Mesenchymal stem cell (in vitro differentiated cells and primary cell): ENCODE results near the gene PDILT.
"Not testable (repeated sequence)": the region's sequence is repeated elsewhere in the genome, so short reads cannot be mapped to it uniquely, and the experiment has no call there.

Experiments used
- DNase-seq: peaks from one replicate; pipeline ENCODE4 v3.0.0-alpha.2; 2013
- H2AFZ ChIP-seq: one replicate; pipeline ENCODE4 v1.6.1; 2013; ENCODE audit warnings: low read depth, mild to moderate bottlenecking, control low read depth, inconsistent platforms, low read length, moderate library complexity
- H2AK5ac ChIP-seq: 2 replicates; pipeline ENCODE4 v1.6.1; 2013; ENCODE audit warnings: low read length, moderate library complexity, mild to moderate bottlenecking, inconsistent platforms; ENCODE audit not compliant: severe bottlenecking
- H2BK120ac ChIP-seq: one replicate; pipeline ENCODE4 v1.6.1; 2013; ENCODE audit warnings: low read depth, mild to moderate bottlenecking, inconsistent platforms, low read length, moderate library complexity
- H2BK12ac ChIP-seq, 2 experiments: one replicate each; pipeline ENCODE4 v1.6.1; 2013; ENCODE audit warnings: inconsistent platforms in 2 of 2, low read length in 2 of 2, mild to moderate bottlenecking in 2 of 2, moderate library complexity in 2 of 2, control low read depth in 1 of 2
- H2BK15ac ChIP-seq: one replicate; pipeline ENCODE4 v1.6.1; 2013; ENCODE audit warnings: mild to moderate bottlenecking, low read depth, inconsistent platforms; ENCODE audit not compliant: poor library complexity, severe bottlenecking
- H2BK5ac ChIP-seq: 2 replicates; pipeline ENCODE4 v1.6.1; 2013; ENCODE audit warnings: low read depth, mild to moderate bottlenecking, low read length, control low read depth, inconsistent platforms; ENCODE audit not compliant: poor library complexity, severe bottlenecking
- H3K14ac ChIP-seq, 2 experiments: one replicate each; pipeline ENCODE4 v1.6.1; 2013; ENCODE audit warnings: inconsistent platforms in 2 of 2, low read length in 2 of 2, control low read depth in 1 of 2, mild to moderate bottlenecking in 1 of 2, moderate library complexity in 1 of 2
- H3K18ac ChIP-seq, 2 experiments: one replicate each; pipeline ENCODE4 v1.6.1; 2013; ENCODE audit warnings: inconsistent platforms in 2 of 2, low read length in 2 of 2, control low read depth in 1 of 2, low read depth in 1 of 2, mild to moderate bottlenecking in 1 of 2
- H3K23ac ChIP-seq, 2 experiments: one replicate each; pipeline ENCODE4 v1.6.1; 2013; ENCODE audit warnings: inconsistent platforms in 2 of 2, low read length in 2 of 2, mild to moderate bottlenecking in 2 of 2, moderate library complexity in 2 of 2, control low read depth in 1 of 2
- H3K27ac ChIP-seq: 2 replicates; pipeline ENCODE4 v1.5.1; 2013; ENCODE audit warnings: mild to moderate bottlenecking, moderate library complexity, low read length, control low read depth, inconsistent platforms; ENCODE audit not compliant: poor library complexity, severe bottlenecking
- H3K27me3 ChIP-seq, 2 experiments: 2 replicates each; pipeline versions ENCODE4 v1.6.1 to v1.7.0; 2013; ENCODE audit warnings: low read length in 2 of 2, mild to moderate bottlenecking in 2 of 2, moderate library complexity in 2 of 2, control low read depth in 1 of 2, inconsistent platforms in 1 of 2; ENCODE audit not compliant: control insufficient read depth in 1 of 2, insufficient read depth in 1 of 2
- H3K36me3 ChIP-seq, 2 experiments: 2 replicates each; pipeline versions ENCODE4 v1.6.1 to v1.7.0; 2013; ENCODE audit warnings: low read length in 2 of 2, control low read depth in 1 of 2, inconsistent platforms in 1 of 2, low read depth in 1 of 2, mild to moderate bottlenecking in 1 of 2; ENCODE audit not compliant: insufficient read depth in 2 of 2, control insufficient read depth in 1 of 2
- H3K4ac ChIP-seq, 2 experiments: one replicate each; pipeline ENCODE4 v1.6.1; 2013; ENCODE audit warnings: inconsistent platforms in 2 of 2, low read length in 2 of 2, mild to moderate bottlenecking in 2 of 2, moderate library complexity in 2 of 2, control low read depth in 1 of 2, low read depth in 1 of 2
- H3K4me1 ChIP-seq: 2 replicates; pipeline ENCODE4 v1.6.1; 2013; ENCODE audit warnings: low read depth, low read length, control low read depth; ENCODE audit not compliant: control insufficient read depth, insufficient read depth
- H3K4me2 ChIP-seq: 2 replicates; pipeline ENCODE4 v1.6.1; 2013; ENCODE audit warnings: low read length, mild to moderate bottlenecking, inconsistent platforms; ENCODE audit not compliant: poor library complexity, severe bottlenecking
- H3K4me3 ChIP-seq, 2 experiments: 2 replicates each; pipeline versions ENCODE4 v1.5.1 to v1.7.0; 2013; ENCODE audit warnings: low read length in 2 of 2, mild to moderate bottlenecking in 2 of 2, control low read depth in 1 of 2, low read depth in 1 of 2; ENCODE audit not compliant: insufficient read depth in 1 of 2
- H3K79me1 ChIP-seq: replicated peaks from 2 replicates; pipeline ENCODE4 v1.6.1; 2013; ENCODE audit warnings: mild to moderate bottlenecking, control low read depth, low read length, inconsistent platforms; ENCODE audit not compliant: poor library complexity, severe bottlenecking
- H3K9ac ChIP-seq: 2 replicates; pipeline ENCODE4 v1.7.0; 2013; ENCODE audit warnings: mild to moderate bottlenecking, low read length, moderate library complexity
- H3K9me3 ChIP-seq: 2 replicates; pipeline ENCODE4 v1.7.0; 2013; ENCODE audit warnings: mild to moderate bottlenecking, low read length; ENCODE audit not compliant: control insufficient read depth
- H4K8ac ChIP-seq: one replicate; pipeline ENCODE4 v1.6.1; 2013; ENCODE audit warnings: inconsistent platforms, mild to moderate bottlenecking, low read length, moderate library complexity
- H4K91ac ChIP-seq: one replicate; pipeline ENCODE4 v1.6.1; 2013; ENCODE audit warnings: mild to moderate bottlenecking, low read length, inconsistent platforms
- WGBS: methylation state at CpG from one replicate; pipeline ENCODE4 v1.1.7; 2013; ENCODE audit warnings: mixed read lengths; 5-methylcytosine and 5-hydroxymethylcytosine counted together

The PDILT gene

DNA sequence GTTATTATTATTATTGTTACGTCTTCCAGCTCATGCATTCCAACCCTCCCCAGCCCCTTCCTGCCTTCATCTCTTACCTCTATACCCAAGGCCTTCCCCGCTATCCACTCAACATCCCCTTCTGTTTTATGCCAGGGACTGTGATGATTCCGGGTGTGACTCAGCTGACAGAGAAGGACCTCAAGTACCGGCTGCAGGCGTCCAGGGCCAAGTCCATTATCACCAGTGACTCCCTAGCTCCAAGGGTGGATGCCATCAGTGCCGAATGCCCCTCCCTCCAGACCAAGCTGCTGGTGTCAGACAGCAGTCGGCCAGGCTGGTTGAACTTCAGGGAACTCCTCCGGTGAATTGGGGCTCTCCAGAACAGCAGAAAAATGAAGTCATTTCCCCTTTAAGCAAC lies 14.6 kb upstream of the PDILT start:
- not testable (repeated sequence) for H4K8ac ChIP-seq, H3K4me3 ChIP-seq, H3K79me1 ChIP-seq, H3K27me3 ChIP-seq, DNase-seq, H3K4ac ChIP-seq, H3K4me2 ChIP-seq, H2BK15ac ChIP-seq, H3K23ac ChIP-seq, H2AK5ac ChIP-seq, H2BK120ac ChIP-seq, H4K91ac ChIP-seq, H2BK5ac ChIP-seq, H2AFZ ChIP-seq, H3K36me3 ChIP-seq, H3K4me1 ChIP-seq, H3K9ac ChIP-seq, H3K9me3 ChIP-seq, H3K14ac ChIP-seq, H3K27ac ChIP-seq, H2BK12ac ChIP-seq, H3K18ac ChIP-seq
- WGBS: 74% methylated on average over 8 of the region's 8 CpGs

DNA sequence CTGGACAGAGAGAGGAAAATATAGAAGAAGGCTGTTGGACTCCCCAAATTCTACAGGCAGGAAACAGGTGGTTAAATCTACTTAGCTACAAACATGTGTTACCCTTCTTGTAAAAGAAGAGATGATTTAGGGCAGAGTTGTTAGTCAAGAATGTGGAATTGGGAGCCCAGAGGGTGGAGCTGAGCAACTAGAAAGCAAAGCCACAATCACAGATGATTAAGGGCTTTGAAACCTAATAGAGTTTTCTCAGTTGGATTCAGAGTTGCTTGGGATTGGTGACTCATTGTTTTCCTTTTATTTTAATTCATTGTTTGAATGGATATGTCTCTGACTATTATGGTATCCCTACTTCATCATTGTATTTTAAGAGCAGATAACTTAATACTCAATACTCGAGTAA lies 11.0 kb upstream of the PDILT start:
- Histone ChIP-seq H2BK15ac (no peak overlapping the region), H3K27ac (peak overlapping the region; percentile 40), H3K9me3 (no peaks in the 10 kb centered on the region), H4K91ac (no peak overlapping the region), H3K9ac (no peak overlapping the region), H3K18ac (no peak overlapping the region), H3K23ac (no peak overlapping the region), H3K27me3 (no peaks in the 10 kb centered on the region), H3K36me3 (no peaks in the 10 kb centered on the region), H2AK5ac (no peak overlapping the region), H2BK12ac (no peak overlapping the region), H3K4me1 (no peaks in the 10 kb centered on the region), H3K4me3 (no peak overlapping the region), H3K4me2 (no peak overlapping the region), H4K8ac (no peak overlapping the region), H3K79me1 (no peaks in the 10 kb centered on the region), H2BK5ac (no peak overlapping the region), H3K4ac (no peak overlapping the region), H3K14ac (no peak overlapping the region), H2BK120ac (no peak overlapping the region), H2AFZ (no peak overlapping the region)
- no peak for DNase-seq
- no CpG with 5 or more reads among the region's 1 CpG for WGBS

DNA sequence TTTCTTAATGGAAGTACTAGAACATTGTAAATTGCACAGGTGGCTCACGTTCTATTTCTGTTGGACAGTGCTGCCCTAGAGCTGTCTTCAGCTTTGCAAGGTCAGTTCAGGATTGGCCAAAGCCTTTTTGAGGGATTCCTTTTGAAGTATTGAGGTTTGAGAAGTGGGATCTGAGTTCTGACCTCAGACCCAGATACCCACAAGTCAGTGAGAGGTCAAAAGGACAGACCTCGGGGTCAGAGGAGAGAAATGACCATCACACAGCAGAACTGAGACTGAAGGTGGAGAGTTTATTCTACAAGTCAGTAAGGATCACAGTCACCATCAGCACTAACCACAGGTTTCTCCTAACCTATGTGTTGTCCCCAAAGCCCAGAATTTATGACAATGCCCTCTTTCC lies 6.5 kb upstream of the PDILT start:
- no peaks in the 10 kb centered on the region for H3K4me1 ChIP-seq
- no peak overlapping the region for H2AK5ac ChIP-seq
- H2BK5ac ChIP-seq: no peak overlapping the region
- H3K79me1 ChIP-seq: no peaks in the 10 kb centered on the region
- no peaks in the 10 kb centered on the region for H3K27me3 ChIP-seq
- H3K18ac ChIP-seq: no peak overlapping the region
- 83% methylated on average over 1 of the region's 2 CpGs for WGBS
- no peak overlapping the region for H4K91ac ChIP-seq
- no peak overlapping the region for H2BK12ac ChIP-seq
- no peak overlapping the region for H3K9ac ChIP-seq
- no peaks in the 10 kb centered on the region for H3K36me3 ChIP-seq
- no peak overlapping the region for H2AFZ ChIP-seq
- H3K9me3 ChIP-seq: no peaks in the 10 kb centered on the region
- no peak overlapping the region for H3K14ac ChIP-seq
- H4K8ac ChIP-seq: no peak overlapping the region
- no peak overlapping the region for H3K4ac ChIP-seq
- no peak overlapping the region for H3K23ac ChIP-seq
- H3K4me2 ChIP-seq: no peak overlapping the region
- H2BK15ac ChIP-seq: no peak overlapping the region
- H3K4me3 ChIP-seq: no peak overlapping the region
- H3K27ac ChIP-seq: no peak overlapping the region
- no peak for DNase-seq
- no peak overlapping the region for H2BK120ac ChIP-seq

DNA sequence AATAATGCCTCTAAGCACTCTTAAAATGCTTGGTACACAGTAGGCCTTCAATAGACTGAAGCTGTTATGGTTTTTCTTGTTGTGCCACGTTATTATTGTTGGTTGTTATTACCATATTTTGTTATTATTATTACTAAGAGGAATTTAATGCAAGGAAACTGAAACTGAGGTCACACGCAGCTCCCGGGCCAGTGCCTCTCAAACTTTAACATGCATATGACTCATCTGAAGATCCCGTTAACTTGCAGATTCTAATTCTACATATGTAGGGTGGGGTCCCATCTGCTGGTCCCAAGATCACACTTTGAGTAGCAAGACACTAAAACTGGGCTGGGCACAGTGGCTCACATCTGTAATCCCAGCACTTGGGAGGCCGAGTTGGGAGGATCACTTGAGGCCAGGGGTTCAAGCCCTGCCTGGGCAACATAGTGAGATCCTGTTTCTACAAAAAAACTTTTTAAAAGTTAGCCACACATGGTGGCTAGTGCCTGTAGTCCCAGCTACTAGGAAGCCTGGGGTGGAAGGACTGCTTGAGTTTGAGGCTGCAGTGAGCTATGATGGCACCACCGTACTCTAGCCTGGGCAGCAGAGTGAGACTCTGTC lies 5.7 kb upstream of the PDILT start:
- Histone ChIP-seq H2AK5ac (peak overlapping the region; percentile 41), H3K27ac (peak overlapping the region; percentile 58), H3K4ac (no peak overlapping the region), H4K8ac (no peak overlapping the region), H3K9ac (peak overlapping the region; percentile 67), H2BK12ac (no peak overlapping the region), H2BK15ac (no peak overlapping the region), H2BK120ac (no peak overlapping the region), H3K4me2 (no peak overlapping the region), H3K18ac (no peak overlapping the region), H3K79me1 (no peaks in the 10 kb centered on the region), H2AFZ (no peak overlapping the region), H3K23ac (no peak overlapping the region), H3K9me3 (no peaks in the 10 kb centered on the region), H3K4me1 (no peaks in the 10 kb centered on the region), H4K91ac (no peak overlapping the region), H3K14ac (no peak overlapping the region), H2BK5ac (peak overlapping the region; percentile 35), H3K4me3 (peak overlapping the region in 1 of 2 experiments; percentile 53), H3K27me3 (no peaks in the 10 kb centered on the region), H3K36me3 (no peaks in the 10 kb centered on the region)
- DNase-seq: no peak
- WGBS: 66% methylated on average over 5 of the region's 6 CpGs
